ENCODE results near the gene S100A5.
"Not testable (repeated sequence)": the region's sequence is repeated elsewhere in the genome, so short reads cannot be mapped to it uniquely, and the experiment has no call there.

S100A5 gene

DNA sequence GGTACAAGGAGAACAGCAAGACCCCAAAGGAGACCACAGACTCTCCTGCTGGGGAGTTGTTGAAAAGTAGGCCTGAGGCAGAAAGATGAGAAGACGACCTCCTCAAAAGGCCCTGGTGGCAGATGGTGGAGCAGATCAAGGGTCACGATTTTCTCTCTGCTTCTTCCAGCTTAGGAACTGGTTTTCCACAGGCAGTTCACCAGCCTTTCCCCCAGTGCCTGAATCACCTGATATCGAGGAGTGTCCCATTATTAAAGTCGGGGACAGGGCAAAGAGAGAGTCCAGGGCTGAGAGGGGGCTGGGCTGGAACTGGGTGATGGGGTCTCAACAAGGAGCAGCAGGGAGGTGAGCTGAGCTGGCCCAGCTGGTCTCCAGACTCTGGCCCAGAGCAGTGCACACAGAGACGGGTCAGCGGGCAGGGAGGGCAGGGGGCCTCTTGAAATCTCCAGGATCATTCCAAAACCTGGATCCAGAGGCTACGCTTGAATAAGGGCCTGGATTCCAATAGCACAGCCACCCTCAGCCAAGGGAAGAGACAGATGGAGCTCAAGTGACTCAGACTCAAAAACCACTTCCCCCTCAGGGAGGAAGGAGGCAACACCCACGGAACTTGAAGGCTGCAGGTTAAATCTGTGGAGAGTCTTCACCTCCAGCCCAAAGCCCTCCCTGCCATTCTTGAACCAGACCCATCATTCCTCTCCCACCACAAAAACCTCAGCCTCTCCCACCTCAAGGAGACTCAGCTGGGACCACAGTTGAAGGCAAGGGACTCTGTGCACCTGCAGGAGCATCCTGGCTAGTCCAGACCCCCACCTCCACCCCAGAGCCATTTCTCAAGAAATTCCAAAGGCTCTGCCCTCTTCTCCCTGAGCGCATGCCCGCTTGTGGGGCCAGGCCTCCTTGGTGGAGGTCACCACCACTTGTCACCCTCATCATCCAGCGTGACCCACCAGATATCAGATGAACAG is at the start of gene S100A5:
TSS of gene S100A5 (minus strand) at position 541 of the 968 bp plus-strand sequence. CDS start 743 bp downstream, outside the sequence.
- DNase-seq = no peak

DNA sequence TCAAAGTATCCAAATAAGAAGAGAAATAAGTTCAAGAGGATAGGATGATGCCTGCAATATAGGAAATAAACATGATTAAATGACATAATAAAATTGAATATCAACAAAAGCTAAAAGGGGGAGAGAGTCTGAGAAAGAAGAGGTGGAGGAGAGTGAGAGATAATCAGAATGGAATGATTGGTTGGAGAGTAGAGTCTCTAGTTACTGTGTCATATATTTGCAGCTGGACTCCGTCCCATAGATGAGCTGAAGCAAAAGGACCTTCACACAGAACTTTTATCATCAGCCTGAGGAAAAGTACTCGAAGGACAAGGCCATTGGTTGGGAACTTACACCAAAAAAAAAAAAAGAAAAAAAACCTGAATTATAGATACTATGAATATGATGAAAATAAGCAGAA is 47.7 kb upstream of the S100A5 start:
- no peak for DNase-seq

GRCh38 chr1:153588033-153588432 is 47.3 kb upstream of the S100A5 start:
- not testable (repeated sequence) for DNase-seq

DNA sequence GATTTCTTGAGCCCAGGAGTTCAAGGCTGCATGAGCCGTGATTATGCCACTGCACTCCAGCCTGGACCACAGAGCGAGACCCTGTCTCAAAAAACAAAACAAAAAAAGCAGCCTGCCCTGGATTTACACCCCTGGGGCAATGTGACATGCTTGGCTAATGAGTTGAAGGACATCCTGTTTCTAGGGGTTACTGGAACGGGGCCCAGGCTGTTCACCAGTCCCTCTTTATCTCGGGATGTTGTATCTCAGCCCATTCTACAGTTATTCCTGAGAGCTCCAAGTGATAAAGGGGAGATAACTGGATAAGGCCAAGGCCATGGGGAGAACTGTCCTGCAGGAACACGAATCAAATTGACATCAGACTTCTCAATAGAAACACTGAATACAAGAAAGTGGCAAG is 46.6 kb upstream of the S100A5 start:
- no peak for DNase-seq

- DNase-seq = no peak
Measured at GRCh38 chr1:153586347-153586746, 45.6 kb upstream of the S100A5 start.

DNA sequence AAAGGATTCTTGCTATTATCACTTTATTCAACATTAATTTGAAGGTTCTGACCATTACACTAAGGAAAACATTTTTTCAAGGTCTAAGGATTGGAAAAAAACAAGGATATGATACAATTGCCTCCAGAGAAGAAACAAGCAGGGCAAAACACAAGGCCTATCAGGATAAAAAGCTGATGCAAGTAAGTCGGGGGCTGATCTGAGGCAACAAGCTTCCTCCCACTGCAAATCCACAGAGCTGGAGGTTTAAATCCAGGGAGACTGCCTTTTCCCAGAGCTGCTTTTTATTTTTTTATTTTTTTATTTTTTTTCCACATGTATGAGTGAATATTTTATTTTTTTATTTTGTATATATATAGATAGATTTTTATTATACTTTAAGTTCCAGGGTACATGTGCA is 44.3 kb upstream of the S100A5 start:
- no peak for DNase-seq

- no peak for DNase-seq
Measured at GRCh38 chr1:153583976-153584375, 43.2 kb upstream of the S100A5 start.

GRCh38 chr1:153583514-153583913 is 42.8 kb upstream of the S100A5 start:
- not testable (repeated sequence) for DNase-seq

GRCh38 chr1:153582836-153583235 is 42.1 kb upstream of the S100A5 start:
- DNase-seq = not testable (repeated sequence)

DNA sequence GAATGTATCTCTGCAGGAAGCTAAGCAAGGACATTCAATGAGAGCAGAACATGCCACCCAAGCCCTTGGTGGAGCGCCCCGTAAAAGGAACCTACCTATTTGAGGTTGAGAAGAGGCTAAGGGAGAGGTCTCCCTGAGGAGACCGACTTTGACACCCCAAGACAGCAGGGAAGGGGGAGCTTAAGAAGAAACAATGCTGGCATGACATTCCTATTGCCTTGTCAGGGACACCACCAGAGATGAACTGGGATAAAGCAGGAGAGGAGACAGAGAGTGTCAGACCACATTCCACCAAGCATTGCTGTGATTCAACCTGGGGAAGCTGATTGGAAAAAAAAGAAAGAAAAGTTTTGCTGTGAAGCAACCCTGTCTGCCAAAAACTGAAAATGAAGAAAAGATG is 38.2 kb upstream of the S100A5 start:
- DNase-seq = no peak

DNA sequence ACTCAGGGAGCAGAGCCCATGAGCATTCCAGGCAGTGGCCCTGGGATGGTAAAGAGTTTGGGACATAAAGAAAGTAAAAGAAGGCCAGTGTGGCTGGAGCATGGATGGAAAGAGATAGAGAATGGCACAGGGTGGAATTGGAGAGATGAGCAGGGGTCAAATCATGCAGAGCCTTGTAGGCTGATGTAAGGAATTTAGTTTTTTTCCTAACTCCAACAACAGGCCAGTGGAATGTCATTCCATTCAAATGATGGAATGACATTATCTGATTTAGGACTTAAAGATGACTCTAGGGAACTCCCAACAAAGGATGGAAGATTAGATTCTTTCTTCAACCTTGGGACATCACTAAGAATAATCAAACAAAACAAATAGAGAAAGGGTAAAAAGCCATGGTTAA is 37.8 kb upstream of the S100A5 start:
- DNase-seq = no peak

DNA sequence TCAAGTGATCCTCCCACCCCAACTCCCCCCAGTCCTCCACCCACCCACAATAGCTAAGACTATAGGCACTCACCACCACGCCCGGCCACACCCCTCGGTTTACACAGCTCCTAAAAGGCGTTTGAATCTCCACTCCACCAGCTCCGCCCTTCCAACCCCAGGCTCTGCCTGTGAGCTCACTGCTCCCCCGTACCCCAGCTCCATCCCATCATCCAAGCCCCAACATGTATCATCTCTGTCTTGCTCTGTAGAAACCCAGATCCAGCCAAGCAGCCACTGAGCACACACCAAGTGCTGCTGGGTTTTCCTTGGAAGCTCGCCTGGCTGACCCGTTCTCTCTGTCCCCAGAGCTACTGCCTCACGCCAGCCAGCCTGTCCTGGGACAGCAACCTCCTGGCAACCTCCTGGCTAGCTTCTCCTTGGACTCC is 36.9 kb upstream of the S100A5 start:
- no peak for DNase-seq

DNA sequence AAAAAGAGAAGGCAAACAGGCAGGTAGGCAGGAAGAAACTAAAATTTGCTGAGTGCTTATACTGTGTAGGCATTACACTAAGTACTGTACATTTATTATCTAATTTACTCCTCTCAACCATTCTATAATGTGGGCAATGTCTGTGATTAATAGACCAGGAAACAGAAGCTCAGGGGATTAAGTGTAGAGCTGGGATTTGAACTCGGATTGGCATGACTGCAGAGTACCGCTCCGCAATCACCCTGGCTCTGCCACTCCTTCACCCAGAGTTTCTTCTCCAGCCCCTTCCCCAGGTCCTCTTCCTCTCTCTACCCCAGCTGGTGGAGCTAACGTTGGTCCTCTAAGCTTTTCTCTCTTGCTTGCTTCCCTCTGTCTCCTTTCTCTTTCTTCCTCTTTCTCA is 36.4 kb upstream of the S100A5 start:
- no peak for DNase-seq

- DNase-seq = not testable (repeated sequence)
Measured at GRCh38 chr1:153575497-153575896, 34.8 kb upstream of the S100A5 start.

DNA sequence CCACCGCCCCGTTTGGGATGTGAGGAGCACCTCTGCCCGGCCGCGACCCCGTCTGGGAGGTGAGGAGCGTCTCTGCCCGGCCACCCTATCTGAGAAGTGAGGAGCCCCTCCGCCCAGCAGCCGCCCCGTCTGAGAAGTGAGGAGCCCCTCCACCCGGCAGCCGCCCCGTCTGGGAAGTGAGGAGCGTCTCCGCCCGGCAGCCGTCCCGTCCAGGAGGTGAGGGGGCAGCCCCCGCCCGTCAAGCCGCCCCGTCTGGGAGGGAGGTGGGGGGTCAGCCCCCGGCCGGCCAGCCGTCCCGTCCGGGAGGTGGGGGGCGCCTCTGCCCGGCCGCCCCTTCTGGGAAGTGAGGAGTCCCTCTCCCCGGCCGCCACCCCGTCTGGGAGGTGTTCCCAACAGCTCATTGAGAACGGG is 34.4 kb upstream of the S100A5 start:
- not testable (repeated sequence) for DNase-seq

DNA sequence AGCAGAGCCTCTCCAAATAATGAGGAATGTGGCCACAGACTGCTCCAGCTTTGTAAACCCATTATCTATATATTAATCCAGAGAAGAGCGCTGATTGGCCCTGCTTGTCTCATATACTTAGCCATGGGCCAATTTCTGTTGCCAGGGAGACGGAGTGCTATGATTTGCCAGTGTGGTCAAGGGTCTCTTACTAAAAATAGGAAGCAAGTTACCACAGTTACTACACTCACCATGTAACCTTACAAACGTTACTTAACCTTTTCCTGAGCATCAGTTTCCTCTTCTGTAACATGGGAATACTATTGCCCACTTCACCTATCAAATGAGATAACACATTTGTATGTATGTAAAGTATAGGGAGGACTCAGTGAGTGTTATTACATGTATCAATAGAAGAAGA is 32.6 kb upstream of the S100A5 start:
- no peak for DNase-seq

DNA sequence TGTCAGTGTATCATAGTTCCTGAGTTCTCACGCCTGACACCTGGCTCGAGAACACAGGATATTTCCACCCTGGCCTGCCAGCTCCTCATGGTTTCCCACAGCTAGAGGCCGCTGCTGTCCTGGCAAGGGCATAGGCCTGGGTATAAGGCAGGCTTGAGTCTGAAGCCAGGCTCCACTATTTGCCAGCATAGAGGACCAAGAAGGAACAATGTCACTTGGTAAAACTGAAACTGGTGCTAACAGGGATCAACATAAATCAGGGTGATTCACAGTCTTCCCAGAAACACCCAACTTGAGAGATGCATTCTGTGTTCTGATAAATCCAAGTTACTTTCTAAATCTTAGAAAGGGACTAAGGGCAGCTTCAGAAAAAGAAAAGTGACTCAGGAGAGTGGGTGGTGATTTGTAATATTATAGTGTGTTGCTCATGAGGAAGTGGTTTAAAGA is 31.9 kb upstream of the S100A5 start:
- no peak for DNase-seq

DNA sequence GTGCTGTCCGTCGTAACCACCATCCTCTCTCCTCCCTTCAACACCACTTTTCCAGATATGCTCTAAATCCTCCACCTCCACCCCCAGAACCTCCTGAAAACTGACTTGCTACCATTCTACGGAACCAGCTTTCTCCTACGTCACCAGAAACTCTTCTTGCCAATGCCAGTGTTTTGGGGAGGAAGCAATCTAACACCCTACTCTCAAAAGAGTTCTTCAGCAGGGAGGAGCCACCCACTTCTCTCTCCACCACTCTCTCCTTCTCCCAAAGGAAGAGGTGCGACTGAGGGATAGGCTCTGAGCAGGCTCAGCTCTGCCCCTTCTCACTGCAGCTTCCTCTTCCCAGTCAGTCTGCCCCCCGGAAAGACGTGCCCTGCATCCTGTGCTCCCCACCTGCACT is 31.0 kb upstream of the S100A5 start:
- no peak for DNase-seq

DNA sequence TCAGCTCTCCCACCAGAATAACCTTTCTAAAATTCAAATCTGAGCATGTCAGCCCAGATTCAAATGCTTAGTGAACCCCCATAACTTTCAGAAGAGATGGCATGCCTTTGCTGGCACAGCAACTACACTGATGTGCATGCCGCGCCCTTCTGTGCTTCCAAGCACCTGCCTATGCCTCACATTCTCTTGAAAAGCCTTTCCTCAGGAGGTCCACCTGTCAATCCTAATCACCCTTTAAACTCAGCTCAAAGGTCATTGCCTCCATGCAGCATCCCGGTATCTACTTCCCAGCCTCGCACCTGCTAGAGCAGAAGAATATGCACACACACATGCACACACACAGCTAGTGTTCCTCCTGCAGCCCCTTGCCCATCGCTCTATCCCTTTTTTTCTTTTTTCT is 30.1 kb upstream of the S100A5 start:
- no peak for DNase-seq

- DNase-seq = no peak
Measured at GRCh38 chr1:153569465-153569864, 28.7 kb upstream of the S100A5 start.

- DNase-seq = peak; percentile 97
Measured at GRCh38 chr1:153568367-153569099, 27.8 kb upstream of the S100A5 start.

DNA sequence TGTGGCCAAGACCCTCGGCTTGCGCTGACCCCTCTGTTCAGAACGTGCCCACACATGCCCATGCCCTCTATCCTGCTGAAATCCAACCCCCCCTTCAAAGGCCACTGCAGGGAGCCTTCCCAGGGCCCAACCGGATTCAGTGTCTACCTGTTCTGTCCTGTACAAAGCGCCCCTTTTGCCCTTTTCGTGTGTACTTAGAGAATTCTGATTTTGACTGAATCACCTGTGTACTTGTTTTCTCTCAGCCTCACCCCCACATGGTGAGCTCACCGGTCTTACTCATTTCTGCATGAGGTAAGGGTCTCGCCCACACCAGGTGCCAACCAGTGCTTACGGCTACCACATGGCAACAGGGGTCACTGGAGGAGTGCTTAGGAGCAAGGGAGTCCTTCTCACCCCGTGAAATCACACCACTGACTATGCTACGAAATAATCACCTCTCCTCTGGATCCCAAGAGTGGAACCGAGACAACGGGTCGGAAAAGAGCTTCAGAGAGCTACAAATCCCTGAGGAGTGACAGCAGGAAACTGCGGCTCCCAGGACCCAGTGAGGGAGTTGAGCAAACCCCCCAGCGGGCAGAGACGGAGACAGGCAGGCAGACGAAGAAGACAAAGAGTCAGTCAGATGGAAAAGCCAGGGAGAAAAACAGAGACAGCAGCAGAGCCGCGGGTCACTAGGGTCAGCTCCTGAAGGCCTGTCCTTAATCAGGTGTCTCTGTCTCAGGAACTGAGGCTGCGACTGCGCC is 27.1 kb upstream of the S100A5 start:
- peak; percentile 29 for DNase-seq

Data from retina (tissue), 1 donor.